ENCODE measurements around the gene HES3. TPM values are rescaled to one million over a fixed set of nuclear protein-coding genes. Genes with fewer than 3 reads are reported as not detected.

Gene HES3
- total and polyA plus RNA-seq, 11 donors, result not detected

DNA sequence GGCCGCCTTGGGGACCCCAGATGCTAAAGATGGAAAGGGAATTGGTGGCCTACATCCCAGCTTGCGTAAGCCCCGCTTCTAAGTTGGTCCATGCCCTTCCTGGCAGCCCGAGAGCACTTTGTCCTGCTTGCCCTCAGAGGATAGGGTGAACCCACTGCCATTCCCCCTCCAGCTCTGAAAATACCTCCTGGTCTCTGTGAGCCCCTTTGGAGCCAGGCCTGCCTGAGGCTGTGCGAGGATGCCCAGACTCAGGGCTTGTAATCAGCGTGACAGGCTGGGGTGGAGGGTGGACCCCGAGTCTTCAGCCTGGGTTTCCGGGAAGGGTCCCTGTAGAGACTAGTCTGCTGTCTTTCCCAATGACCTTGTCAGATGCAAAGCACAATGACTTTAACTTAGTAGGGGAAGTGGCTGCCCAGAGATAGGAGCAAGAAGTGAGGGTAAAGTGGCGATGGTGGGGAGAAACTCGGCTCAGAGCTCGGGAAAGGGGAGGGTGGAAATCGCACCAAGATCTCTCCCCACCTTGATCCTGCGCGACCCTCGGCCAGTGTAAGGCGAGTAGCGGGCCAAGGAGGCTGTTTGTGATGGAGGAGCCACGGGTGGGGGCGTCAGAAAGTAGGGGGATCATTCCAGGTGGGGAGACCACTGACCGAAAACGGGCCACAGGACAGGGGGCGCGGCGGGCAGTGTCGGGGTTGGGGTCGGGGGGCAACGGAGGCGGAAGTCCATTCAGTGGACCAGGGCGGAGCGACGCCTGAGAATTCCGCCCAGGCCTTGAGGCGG, 2.7 kb upstream of the HES3 start:
- peaks cover 35 to 73% (median 59%) of the 10 kb centered on the region in 9 donors for H3K27me3 ChIP-seq
- peak overlapping the region in 1 of 12 donors; percentile 4 for H3K4me3 ChIP-seq
- intact Hi-C loops (cut with DNase I), result loop anchor here in 5 of 10 donors (5.0 to 10.0 kb wide), 5 partner anchors 34 to 199 kb away; partner anchors contain the start of gene RNF207 (in 3 of the 5)
- DNase-seq (no peak), ATAC-seq (no peak)
- no peaks in the 10 kb centered on the region for H3K9me3 ChIP-seq
- H3K27ac ChIP-seq, result no peak overlapping the region
- no peaks in the 10 kb centered on the region for H3K36me3 ChIP-seq
- H3K4me1 ChIP-seq, result peaks cover 0 to 36% (median 20%) of the 10 kb centered on the region in 12 donors
- TF ChIP-seq POLR2A (IDR thresholded peaks at IDR 0.05) (no peak), CTCF (IDR thresholded peaks at IDR 0.05) (no peak)
- 28 to 44% (median 37%) methylated on average over 17 to 33 of the region's 33 CpGs for WGBS, 4 donors

- Histone ChIP-seq H3K4me1 (peaks cover 0 to 41% (median 24%) of the 10 kb centered on the region in 12 donors), H3K27me3 (peaks cover 35 to 81% (median 62%) of the 10 kb centered on the region in 9 donors), H3K4me3 (peak overlapping the region in 9 of 12 donors; percentile 2 to 27 (median 12)), H3K9me3 (no peaks in the 10 kb centered on the region), H3K27ac (no peak overlapping the region), H3K36me3 (no peaks in the 10 kb centered on the region)
- intact Hi-C loops (cut with DNase I), result loop anchor here in 5 of 10 donors (5.0 to 10.0 kb wide), 5 partner anchors 35 to 200 kb away; partner anchors contain the start of gene RNF207 (in 3 of the 5)
- DNase-seq (no peak), ATAC-seq (no peak)
- no peak for TF ChIP-seq POLR2A (IDR thresholded peaks at IDR 0.05)
- TF ChIP-seq CTCF (IDR thresholded peaks at IDR 0.05), result no peak
- WGBS, 4 donors, result 1 to 3% (median 1%) methylated on average over 31 to 99 of the region's 99 CpGs
These were observed 1.9 kb upstream of the HES3 start for GRCh38 chr1:6241887-6242740.

- intact Hi-C loops (cut with DNase I), result loop anchor here in 5 of 10 donors (5.0 to 10.0 kb wide), 5 partner anchors 36 to 201 kb away; partner anchors contain the start of gene RNF207 (in 3 of the 5)
- DNase-seq (no peak), ATAC-seq (no peak)
These were observed 735 bp upstream of the HES3 start for GRCh38 chr1:6243053-6243834.

More at GRCh38 chr1:6243053-6243834, 735 bp upstream of the HES3 start:
- WGBS, 4 donors, result 22 to 43% (median 32%) methylated on average over 18 to 20 of the region's 20 CpGs
- Histone ChIP-seq H3K27ac (no peak overlapping the region), H3K27me3 (peaks cover 37 to 91% (median 62%) of the 10 kb centered on the region in 9 donors), H3K36me3 (no peaks in the 10 kb centered on the region), H3K4me1 (peaks cover 0 to 41% (median 24%) of the 10 kb centered on the region in 12 donors), H3K9me3 (no peaks in the 10 kb centered on the region), H3K4me3 (no peak overlapping the region)
- TF ChIP-seq CTCF (IDR thresholded peaks at IDR 0.05) (no peak), POLR2A (IDR thresholded peaks at IDR 0.05) (no peak)
